Activated CD4-positive, alpha-beta T cell treated with anti-CD3 and anti-CD28 coated beads for 36 hours (primary cell): Measurements from ENCODE around the gene NAA35. TPM values are rescaled to one million over a fixed set of nuclear protein-coding genes. Genes with fewer than 3 reads are reported as not detected.
A peak's percentile ranks its signal among the peaks of the same experiment; 100 is the strongest.

Source experiments
- ATAC-seq: fragments of 200-7000 bp; cut with Tn5 transposase; one replicate; pipeline ENCODE4 v1.10.0; 2021; ENCODE audit warnings: mild to moderate bottlenecking, moderate library complexity
- CTCF ChIA-PET: fragments of 350-600 bp; sonication (Branson Sonifier 250); formaldehyde crosslinking; loops from one replicate; lab custom pipeline; 2021; ENCODE audit warnings: antibody characterized with exemption; lab: Charles Lee
- POLR2A ChIA-PET: fragments of 350-600 bp; sonication (Branson Sonifier 250); formaldehyde crosslinking; loops from one replicate; lab custom pipeline; 2021; ENCODE audit warnings: antibody characterized with exemption, inconsistent platforms; lab: Charles Lee
- DNase-seq: peaks from one replicate; pipeline ENCODE4 v3.0.0-alpha.2; 2020
- H3K27ac Mint-ChIP-seq: one replicate; pipeline ENCODE4 v1.8.0; 2021; ENCODE audit warnings: mixed read lengths
- H3K27me3 Mint-ChIP-seq: one replicate; pipeline ENCODE4 v1.8.0; 2021; ENCODE audit warnings: mixed read lengths
- H3K36me3 Mint-ChIP-seq: one replicate; pipeline ENCODE4 v1.8.0; 2021; ENCODE audit warnings: low read depth, mixed read lengths
- H3K4me1 Mint-ChIP-seq: one replicate; pipeline ENCODE4 v1.8.0; 2021; ENCODE audit warnings: mixed read lengths
- H3K4me3 Mint-ChIP-seq: one replicate; pipeline ENCODE4 v1.8.0; 2021; ENCODE audit warnings: mild to moderate bottlenecking, moderate library complexity, mixed read lengths
- H3K9me3 Mint-ChIP-seq: one replicate; pipeline ENCODE4 v1.8.0; 2021; ENCODE audit warnings: low read depth, mixed read lengths
- intact Hi-C, 2 experiments: fragments of 100-400 bp; cut with DNase I in 1 of 2; cut with micrococcal nuclease in 1 of 2; formaldehyde crosslinking; loops; one replicate each; pipeline versions ENCODE4 v1.14.2 to v1.15.1; 2022 to 2024; cut with DNase I, micrococcal nuclease
- total RNA-seq, 2 experiments: library from RNA; stranded (reverse); gene quantifications; one replicate each; pipeline ENCODE4 v1.2.3, GENCODE V29; 2021

NAA35 gene
- 10 to 100 TPM; 24.9 to 25.8 TPM for total RNA-seq

GRCh38 chr9:85940832-85941621 lies at the start of gene NAA35:
TSS of gene NAA35 (plus strand) at chr9:85941146. CDS start at chr9:85942160, 1,014 bp downstream.
- H3K36me3 Mint-ChIP-seq: peaks cover 1% of the 10 kb centered on the region
- POLR2A ChIA-PET: interaction anchor here (0.7 to 1.0 kb wide), 2 partner anchors 48 to 287 kb away, joined by 3 to 4 read pairs; no protein-coding TSS in a partner anchor
- DNase-seq (peak; percentile 99), ATAC-seq (peak; percentile 88)
- peaks cover 8% of the 10 kb centered on the region for H3K4me1 Mint-ChIP-seq
- no peaks in the 10 kb centered on the region for H3K9me3 Mint-ChIP-seq
- CTCF ChIA-PET: no interaction called here
- intact Hi-C loops: loop anchor here (1.0 to 5.0 kb wide), 10 partner anchors 134 to 1960 kb away; partner anchors contain the start of genes ISCA1 (in 2 of the 2), TUT7 (in 2 of the 2), AGTPBP1 (in 1 of the 2) and GOLM1 (in 1 of the 2)
- H3K27me3 Mint-ChIP-seq: no peaks in the 10 kb centered on the region
- H3K27ac Mint-ChIP-seq: peak within 1 kb of the TSS; percentile 95
- no peak within 1 kb of the TSS for H3K4me3 Mint-ChIP-seq

- Mint-ChIP-seq H3K9me3 (peaks cover 4% of the 10 kb centered on the region), H3K36me3 (peaks cover 2% of the 10 kb centered on the region), H3K4me3 (no peak overlapping the region), H3K27ac (no peak overlapping the region), H3K27me3 (no peaks in the 10 kb centered on the region), H3K4me1 (no peaks in the 10 kb centered on the region)
- CTCF ChIA-PET: no interaction called here
- ATAC-seq (no peak), DNase-seq (no peak)
- POLR2A ChIA-PET: interaction anchor here (0.9 kb wide), 1 partner anchor 48 kb away, joined by 3 read pairs; the partner anchor contains the start of gene NAA35
- intact Hi-C loops: no loop called here
These were observed 48.5 kb upstream of the NAA35 start for GRCh38 chr9:85892401-85892800.

GRCh38 chr9:85895685-85896084 lies 45.3 kb upstream of the NAA35 start:
- Mint-ChIP-seq H3K27ac (no peak overlapping the region), H3K36me3 (peaks cover 2% of the 10 kb centered on the region), H3K27me3 (no peaks in the 10 kb centered on the region), H3K4me1 (peaks cover 4% of the 10 kb centered on the region), H3K4me3 (no peak overlapping the region), H3K9me3 (peaks cover 4% of the 10 kb centered on the region)
- CTCF ChIA-PET: no interaction called here
- DNase-seq: no peak
- POLR2A ChIA-PET: no interaction called here
- intact Hi-C loops: no loop called here
- no peak for ATAC-seq

GRCh38 chr9:85897848-85898247 lies 43.1 kb upstream of the NAA35 start:
- intact Hi-C loops: no loop called here
- no peaks in the 10 kb centered on the region for H3K27me3 Mint-ChIP-seq
- no peaks in the 10 kb centered on the region for H3K36me3 Mint-ChIP-seq
- no peaks in the 10 kb centered on the region for H3K9me3 Mint-ChIP-seq
- POLR2A ChIA-PET: interaction anchor here (0.6 kb wide), 1 partner anchor 159 kb away, joined by 4 read pairs; no protein-coding TSS in a partner anchor
- no peak overlapping the region for H3K27ac Mint-ChIP-seq
- DNase-seq (no peak), ATAC-seq (no peak)
- H3K4me1 Mint-ChIP-seq: peaks cover 4% of the 10 kb centered on the region
- CTCF ChIA-PET: no interaction called here
- H3K4me3 Mint-ChIP-seq: no peak overlapping the region

- H3K27ac Mint-ChIP-seq: no peak overlapping the region
- intact Hi-C loops: no loop called here
- ATAC-seq (no peak), DNase-seq (no peak)
- ChIA-PET POLR2A (interaction anchor here (0.6 kb wide), 1 partner anchor 159 kb away, joined by 4 read pairs; no protein-coding TSS in a partner anchor), CTCF (no interaction called here)
- no peaks in the 10 kb centered on the region for H3K27me3 Mint-ChIP-seq
- H3K36me3 Mint-ChIP-seq: no peaks in the 10 kb centered on the region
- H3K4me3 Mint-ChIP-seq: no peak overlapping the region
- H3K4me1 Mint-ChIP-seq: peaks cover 4% of the 10 kb centered on the region
- H3K9me3 Mint-ChIP-seq: no peaks in the 10 kb centered on the region
These were observed 42.6 kb upstream of the NAA35 start for GRCh38 chr9:85898332-85898731.

- no peak for DNase-seq
- H3K36me3 Mint-ChIP-seq: no peaks in the 10 kb centered on the region
- CTCF ChIA-PET: interaction anchor here (0.7 to 1.0 kb wide), 2 partner anchors 79 to 181 kb away, joined by 3 to 4 read pairs; no protein-coding TSS in a partner anchor
- no peaks in the 10 kb centered on the region for H3K27me3 Mint-ChIP-seq
- H3K4me1 Mint-ChIP-seq: peaks cover 4% of the 10 kb centered on the region
- no peak for ATAC-seq
- POLR2A ChIA-PET: no interaction called here
- no peaks in the 10 kb centered on the region for H3K9me3 Mint-ChIP-seq
- no peak overlapping the region for H3K27ac Mint-ChIP-seq
- no peak overlapping the region for H3K4me3 Mint-ChIP-seq
- intact Hi-C loops: no loop called here
These were observed 41.6 kb upstream of the NAA35 start for GRCh38 chr9:85899388-85899787.

- DNase-seq (peak; percentile 72), ATAC-seq (no peak)
- ChIA-PET POLR2A (no interaction called here), CTCF (interaction anchor here (0.5 to 1.0 kb wide), 6 partner anchors 9 to 1817 kb away, joined by 3 to 4 read pairs (median 3); no protein-coding TSS in a partner anchor)
- no peaks in the 10 kb centered on the region for H3K36me3 Mint-ChIP-seq
- H3K9me3 Mint-ChIP-seq: no peaks in the 10 kb centered on the region
- peaks cover 4% of the 10 kb centered on the region for H3K4me1 Mint-ChIP-seq
- H3K27me3 Mint-ChIP-seq: no peaks in the 10 kb centered on the region
- no peak overlapping the region for H3K4me3 Mint-ChIP-seq
- intact Hi-C loops: loop anchor here in 1 of 2 experiments (2.0 kb wide), 1 partner anchor 82 kb away; no protein-coding TSS in a partner anchor
- no peak overlapping the region for H3K27ac Mint-ChIP-seq
These were observed 40.3 kb upstream of the NAA35 start for GRCh38 chr9:85900504-85901201.

- no peak for DNase-seq
- Mint-ChIP-seq H3K27ac (no peak overlapping the region), H3K36me3 (no peaks in the 10 kb centered on the region), H3K4me3 (no peak overlapping the region), H3K27me3 (no peaks in the 10 kb centered on the region), H3K4me1 (no peaks in the 10 kb centered on the region), H3K9me3 (no peaks in the 10 kb centered on the region)
- intact Hi-C loops: no loop called here
- no peak for ATAC-seq
- ChIA-PET CTCF (no interaction called here), POLR2A (no interaction called here)
These were observed 36.0 kb upstream of the NAA35 start for GRCh38 chr9:85904975-85905374.

- ATAC-seq (no peak), DNase-seq (no peak)
- ChIA-PET CTCF (no interaction called here), POLR2A (no interaction called here)
- no peaks in the 10 kb centered on the region for H3K36me3 Mint-ChIP-seq
- H3K9me3 Mint-ChIP-seq: no peaks in the 10 kb centered on the region
- intact Hi-C loops: no loop called here
- H3K27me3 Mint-ChIP-seq: no peaks in the 10 kb centered on the region
- no peaks in the 10 kb centered on the region for H3K4me1 Mint-ChIP-seq
- no peak overlapping the region for H3K4me3 Mint-ChIP-seq
- H3K27ac Mint-ChIP-seq: no peak overlapping the region
These were observed 35.0 kb upstream of the NAA35 start for GRCh38 chr9:85905957-85906356.

- H3K9me3 Mint-ChIP-seq: no peaks in the 10 kb centered on the region
- H3K27ac Mint-ChIP-seq: no peak overlapping the region
- ATAC-seq (no peak), DNase-seq (no peak)
- peaks cover 7% of the 10 kb centered on the region for H3K4me1 Mint-ChIP-seq
- no peak overlapping the region for H3K4me3 Mint-ChIP-seq
- H3K27me3 Mint-ChIP-seq: no peaks in the 10 kb centered on the region
- H3K36me3 Mint-ChIP-seq: no peaks in the 10 kb centered on the region
- CTCF ChIA-PET: interaction anchor here (1.2 kb wide), 1 partner anchor 9 kb away, joined by 4 read pairs; no protein-coding TSS in a partner anchor
- intact Hi-C loops: no loop called here
- POLR2A ChIA-PET: no interaction called here
These were observed 31.6 kb upstream of the NAA35 start for GRCh38 chr9:85909390-85909789.

GRCh38 chr9:85914108-85914507 lies 26.8 kb upstream of the NAA35 start:
- ATAC-seq (peak; percentile 9), DNase-seq (no peak)
- H3K4me3 Mint-ChIP-seq: no peak overlapping the region
- H3K27ac Mint-ChIP-seq: no peak overlapping the region
- intact Hi-C loops: no loop called here
- POLR2A ChIA-PET: no interaction called here
- no peaks in the 10 kb centered on the region for H3K27me3 Mint-ChIP-seq
- H3K36me3 Mint-ChIP-seq: no peaks in the 10 kb centered on the region
- H3K9me3 Mint-ChIP-seq: no peaks in the 10 kb centered on the region
- H3K4me1 Mint-ChIP-seq: peaks cover 14% of the 10 kb centered on the region
- CTCF ChIA-PET: interaction anchor here (0.8 kb wide), 1 partner anchor 14 kb away, joined by 3 read pairs; no protein-coding TSS in a partner anchor
